Forelimb muscle (tissue), 1 donor: ENCODE measurements around the gene HOXD3. TPM values are rescaled to one million over a fixed set of nuclear protein-coding genes. Genes with fewer than 3 reads are reported as not detected.

Experiments
- DNase-seq: peaks from one replicate; pipeline ENCODE4 v3.0.0-alpha.2; 2013; ENCODE audit warnings: low read depth
- polyA plus RNA-seq: library from polyadenylated mRNA; unstranded; fragments of 120-200 nt; gene quantifications from one replicate; pipeline ENCODE4 v1.2.1, GENCODE V29; 2013; ENCODE audit not compliant: insufficient read length

The HOXD3 gene
- polyA plus RNA-seq, 1 donor = 3.3 TPM

- no peak for DNase-seq
Measured at GRCh38 chr2:176132205-176133171, 24.6 kb upstream of the HOXD3 start.

GRCh38 chr2:176133389-176133788 lies 23.7 kb upstream of the HOXD3 start:
- DNase-seq = no peak

GRCh38 chr2:176134035-176134434 lies 23.1 kb upstream of the HOXD3 start:
- DNase-seq = no peak

GRCh38 chr2:176135035-176135440 lies 22.1 kb upstream of the HOXD3 start:
- DNase-seq = no peak

GRCh38 chr2:176136374-176137251 lies 20.5 kb upstream of the HOXD3 start:
- DNase-seq = no peak

GRCh38 chr2:176137252-176137580 lies 19.9 kb upstream of the HOXD3 start:
- no peak for DNase-seq

GRCh38 chr2:176137906-176138305 lies 19.2 kb upstream of the HOXD3 start:
- no peak for DNase-seq

- no peak for DNase-seq
Measured at GRCh38 chr2:176138526-176138922, 18.6 kb upstream of the HOXD3 start.

- no peak for DNase-seq
Measured at GRCh38 chr2:176138923-176139660, 18.0 kb upstream of the HOXD3 start.

GRCh38 chr2:176139661-176140512 lies 17.2 kb upstream of the HOXD3 start:
- no peak for DNase-seq

- DNase-seq = no peak
Measured at GRCh38 chr2:176140513-176141317, 16.4 kb upstream of the HOXD3 start.

- no peak for DNase-seq
Measured at GRCh38 chr2:176142281-176142680, 14.8 kb upstream of the HOXD3 start.

GRCh38 chr2:176145085-176145969 lies 11.8 kb upstream of the HOXD3 start:
- DNase-seq = no peak

GRCh38 chr2:176146101-176146500 lies 11.0 kb upstream of the HOXD3 start:
- no peak for DNase-seq

GRCh38 chr2:176146645-176147044 lies 10.5 kb upstream of the HOXD3 start:
- no peak for DNase-seq

GRCh38 chr2:176147210-176147799 lies 9.8 kb upstream of the HOXD3 start:
- DNase-seq = no peak

- no peak for DNase-seq
Measured at GRCh38 chr2:176147800-176148496, 9.2 kb upstream of the HOXD3 start.
